Hypothalamus (tissue), 51 donors: Measurements from ENCODE around the gene CPT1B.
"Not testable (repeated sequence)": the region's sequence is repeated elsewhere in the genome, so short reads cannot be mapped to it uniquely, and the experiment has no call there.

Source experiments
- DNase-seq, 51 donors: peaks; one replicate each; lab custom pipeline; 2025; lab: John Stamatoyannopoulos, UW

CPT1B gene

DNA sequence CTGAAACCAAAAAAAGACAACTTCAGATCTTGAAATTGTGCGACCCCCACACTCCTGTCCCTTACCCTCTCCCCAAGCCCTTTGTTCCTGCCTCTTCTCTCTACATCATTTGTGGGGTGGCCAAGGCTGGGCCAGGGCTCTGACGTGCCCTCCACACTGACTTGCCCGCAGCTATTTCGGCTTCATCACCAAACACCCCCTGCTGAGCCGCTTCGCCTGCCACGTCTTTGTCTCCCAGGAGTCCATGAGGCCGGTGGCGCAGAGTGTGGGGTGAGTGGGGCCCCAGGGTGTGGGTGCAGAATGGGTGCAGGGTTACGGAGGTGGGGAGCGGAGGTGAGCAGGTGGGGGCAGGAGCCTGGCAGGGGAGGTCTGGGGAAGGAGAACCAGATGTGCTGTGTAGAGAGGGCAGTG lies 31.8 kb upstream of the CPT1B start:
- DNase-seq: no peak

DNA sequence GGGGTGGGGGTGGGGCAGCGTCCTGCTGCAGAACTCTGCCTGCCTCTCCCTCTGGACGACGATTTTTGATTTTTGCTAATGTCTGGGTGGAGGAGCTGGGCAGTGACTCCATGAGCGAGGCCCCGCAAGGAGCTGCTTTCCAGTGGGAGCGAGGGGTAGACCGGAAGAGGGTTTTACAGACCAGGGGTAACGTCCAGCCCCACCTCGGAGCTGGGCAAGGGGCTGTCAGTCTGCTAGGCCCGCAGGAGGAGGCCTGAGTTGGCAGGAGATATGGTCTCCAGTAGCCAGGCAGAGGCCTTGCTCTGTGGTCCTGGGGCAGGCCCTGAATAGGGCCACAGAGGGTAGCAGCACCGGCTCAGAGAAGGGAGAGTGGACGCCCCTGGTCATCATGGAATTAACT lies 31.4 kb upstream of the CPT1B start:
- DNase-seq: no peak

GRCh38 chr22:50608996-50609395 lies 30.8 kb upstream of the CPT1B start:
- DNase-seq: no peak

DNA sequence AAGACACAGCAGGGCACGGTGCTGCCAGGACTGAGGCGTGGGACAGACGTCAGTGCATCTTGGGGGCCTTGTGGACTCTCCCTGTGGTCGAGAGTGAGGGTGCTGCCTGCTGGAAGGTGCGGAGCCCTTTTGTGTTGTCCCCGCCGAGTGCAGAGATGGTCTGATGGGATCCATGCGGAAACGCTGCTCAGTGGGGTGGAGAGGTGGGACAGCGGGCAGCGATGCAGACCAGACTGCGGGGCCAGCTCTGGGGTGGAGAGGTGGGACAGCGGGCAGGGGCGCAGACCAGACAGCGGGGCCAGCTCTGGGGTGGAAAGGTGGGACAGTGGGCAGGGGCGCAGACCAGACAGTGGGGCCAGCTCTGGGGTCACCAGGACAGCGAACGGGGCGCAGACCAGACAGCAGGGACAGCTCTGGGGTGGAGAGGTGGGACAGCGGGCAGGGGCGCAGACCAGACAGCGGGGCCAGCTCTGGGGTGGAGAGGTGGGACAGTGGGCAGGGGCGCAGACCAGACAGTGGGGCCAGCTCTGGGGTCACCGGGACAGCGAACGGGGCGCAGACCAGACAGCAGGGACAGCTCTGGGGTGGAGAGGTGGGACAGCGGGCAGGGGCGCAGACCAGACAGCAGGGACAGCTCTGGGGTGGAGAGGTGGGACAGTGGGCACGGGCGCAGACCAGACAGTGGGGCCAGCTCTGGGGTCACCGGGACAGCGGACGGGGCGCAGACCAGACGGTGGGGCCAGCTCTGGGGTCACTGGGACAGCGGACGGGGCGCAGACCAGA lies 30.0 kb upstream of the CPT1B start:
- not testable (repeated sequence) for DNase-seq

GRCh38 chr22:50607659-50608020 lies 29.4 kb upstream of the CPT1B start:
- DNase-seq: no peak

DNA sequence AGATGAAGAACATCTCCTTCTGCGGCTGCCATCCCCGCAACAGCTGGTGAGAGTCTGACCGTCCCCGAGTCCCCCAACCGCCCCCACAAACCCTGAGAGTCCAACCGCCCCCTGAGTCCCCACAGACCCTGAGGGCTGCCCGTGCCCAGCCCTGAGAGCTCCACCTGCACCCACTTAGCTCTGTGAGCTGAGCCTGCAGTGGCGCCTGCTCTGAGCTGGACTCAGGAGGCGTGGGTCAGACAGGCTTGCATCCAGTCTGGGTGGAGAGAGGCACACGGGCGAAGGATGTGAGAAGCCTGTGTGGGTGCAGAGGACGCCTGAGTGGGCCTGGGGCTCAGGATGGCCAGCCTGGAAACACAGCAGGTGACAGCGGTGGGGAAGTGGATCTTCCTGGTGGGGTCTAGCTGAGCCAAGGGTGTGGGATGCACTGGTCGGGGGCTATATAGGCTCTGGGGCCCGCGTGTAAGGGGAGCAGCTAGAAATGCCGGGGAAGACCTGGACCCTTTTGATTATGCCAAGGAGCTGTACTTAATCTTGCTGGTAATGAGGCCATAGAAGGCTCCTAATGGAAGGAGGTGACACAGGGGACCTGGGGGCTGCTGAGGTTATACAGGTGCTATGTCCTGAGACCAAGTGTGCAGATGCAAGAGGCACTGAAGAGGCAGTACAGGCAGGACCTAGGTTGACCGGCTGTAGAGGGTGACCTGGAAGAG lies 28.9 kb upstream of the CPT1B start:
- DNase-seq: no peak

DNA sequence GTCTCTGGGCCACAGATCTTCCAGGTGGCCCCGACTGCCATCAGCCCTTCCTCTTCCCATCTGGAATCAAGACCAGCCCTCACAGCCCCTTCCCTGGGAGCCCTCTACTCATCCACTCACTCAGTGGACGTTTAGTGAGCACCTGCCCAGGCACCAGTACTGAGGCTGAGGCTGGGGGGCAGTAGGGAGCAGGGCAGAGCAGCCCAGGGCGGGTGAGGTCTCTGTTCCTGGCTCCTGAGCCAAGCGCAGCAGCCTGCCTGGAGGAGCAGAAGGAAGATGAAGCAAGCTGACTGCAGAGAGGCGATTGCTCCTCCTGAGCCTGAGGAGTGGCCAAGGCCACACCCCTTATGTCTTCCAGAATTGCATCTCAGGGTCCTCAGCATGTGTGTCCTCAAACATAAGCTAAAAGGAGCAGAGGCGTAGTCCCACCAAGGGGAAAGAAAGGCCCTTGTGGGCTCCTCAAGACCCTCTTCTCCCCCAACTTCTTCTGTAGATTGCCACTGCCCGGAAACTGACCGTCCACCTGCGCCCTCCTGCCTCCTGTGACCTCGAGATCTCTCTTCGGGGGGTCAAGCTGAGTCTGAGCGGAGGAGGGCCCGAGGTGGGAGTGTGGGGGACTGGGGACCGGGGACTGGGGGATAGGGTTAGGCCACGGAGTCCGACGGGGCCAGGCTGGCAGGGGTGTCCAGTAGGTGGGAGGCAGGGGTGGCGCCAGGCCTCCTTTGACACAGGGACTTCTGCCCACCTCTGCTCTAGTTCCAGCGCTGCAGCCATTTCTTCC lies 28.1 kb upstream of the CPT1B start:
- no peak for DNase-seq

- DNase-seq: no peak
These were observed 27.4 kb upstream of the CPT1B start for GRCh38 chr22:50605613-50606074.

GRCh38 chr22:50605002-50605612 lies 26.9 kb upstream of the CPT1B start:
- no peak for DNase-seq

DNA sequence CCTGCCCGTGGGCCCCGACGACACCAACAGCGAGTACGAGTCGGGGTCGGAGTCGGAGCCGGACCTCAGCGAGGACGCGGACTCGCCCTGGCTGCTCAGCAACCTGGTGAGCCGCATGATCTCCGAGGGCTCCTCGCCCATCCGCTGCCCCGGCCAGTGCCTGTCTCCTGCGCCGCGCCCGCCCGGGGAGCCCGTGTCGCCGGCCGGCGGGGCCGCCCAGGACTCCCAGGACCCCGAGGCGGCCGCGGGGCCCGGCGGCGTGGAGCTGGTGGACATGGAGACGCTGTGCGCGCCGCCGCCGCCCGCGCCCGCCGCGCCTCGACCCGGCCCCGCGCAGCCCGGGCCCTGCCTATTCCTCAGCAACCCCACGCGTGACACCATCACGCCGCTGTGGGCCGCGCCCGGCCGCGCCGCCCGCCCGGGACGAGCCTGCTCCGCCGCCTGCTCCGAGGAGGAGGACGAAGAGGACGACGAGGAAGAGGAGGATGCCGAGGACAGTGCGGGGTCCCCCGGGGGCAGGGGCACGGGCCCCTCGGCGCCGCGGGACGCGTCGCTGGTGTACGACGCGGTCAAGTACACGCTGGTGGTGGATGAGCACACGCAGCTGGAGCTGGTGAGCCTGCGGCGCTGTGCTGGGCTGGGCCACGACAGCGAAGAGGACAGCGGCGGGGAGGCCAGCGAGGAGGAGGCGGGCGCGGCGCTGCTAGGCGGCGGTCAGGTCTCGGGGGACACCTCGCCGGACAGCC lies 26.2 kb upstream of the CPT1B start:
- no peak for DNase-seq

DNA sequence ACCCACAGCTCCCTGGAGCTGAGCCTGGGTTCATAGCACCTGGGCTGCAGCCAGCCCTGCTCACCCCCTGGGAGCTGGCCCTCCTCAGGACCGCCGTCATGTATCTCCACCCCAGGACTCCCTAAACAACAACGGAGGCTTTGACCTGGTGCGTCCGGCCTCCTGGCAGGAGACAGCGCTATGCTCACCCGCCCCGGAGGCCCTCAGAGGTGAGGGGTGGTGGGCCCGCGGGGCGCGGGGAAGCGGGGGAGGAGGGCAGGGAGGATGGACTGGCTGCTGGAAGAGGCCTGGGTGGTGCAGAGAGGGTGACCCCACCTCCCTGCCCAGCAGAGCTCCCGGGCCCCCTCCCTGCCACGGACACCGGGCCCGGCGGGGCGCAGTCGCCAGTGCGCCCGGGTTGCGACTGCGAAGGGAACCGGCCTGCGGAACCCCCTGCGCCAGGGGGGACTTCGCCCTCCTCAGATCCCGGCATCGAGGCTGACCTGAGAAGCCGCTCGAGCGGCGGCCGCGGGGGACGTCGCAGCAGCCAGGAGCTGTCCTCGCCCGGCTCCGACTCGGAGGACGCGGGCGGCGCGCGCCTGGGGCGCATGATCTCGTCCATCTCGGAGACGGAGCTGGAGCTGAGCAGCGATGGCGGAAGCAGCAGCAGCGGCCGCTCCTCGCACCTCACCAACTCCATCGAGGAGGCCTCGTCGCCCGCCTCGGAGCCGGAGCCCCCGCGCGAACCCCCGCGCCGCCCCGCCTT lies 25.5 kb upstream of the CPT1B start:
- DNase-seq: no peak

DNA sequence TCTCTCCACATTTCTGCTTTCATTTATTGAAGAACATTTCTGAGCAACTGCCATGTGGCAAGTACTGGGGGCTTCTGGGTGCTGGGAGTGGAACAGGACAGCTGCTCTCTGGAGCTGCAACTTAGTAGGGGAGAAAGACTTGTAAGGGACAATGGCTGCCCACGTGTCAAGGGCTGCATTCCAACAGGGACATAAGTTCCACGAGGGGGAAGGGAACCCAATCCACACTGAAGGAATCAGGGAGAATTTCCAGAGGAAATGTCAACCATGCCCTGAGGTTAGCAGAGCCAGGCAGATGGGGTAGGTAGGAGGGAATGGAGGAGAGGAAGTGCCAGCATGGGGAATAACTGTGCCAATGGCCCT lies 24.1 kb upstream of the CPT1B start:
- no peak for DNase-seq

DNA sequence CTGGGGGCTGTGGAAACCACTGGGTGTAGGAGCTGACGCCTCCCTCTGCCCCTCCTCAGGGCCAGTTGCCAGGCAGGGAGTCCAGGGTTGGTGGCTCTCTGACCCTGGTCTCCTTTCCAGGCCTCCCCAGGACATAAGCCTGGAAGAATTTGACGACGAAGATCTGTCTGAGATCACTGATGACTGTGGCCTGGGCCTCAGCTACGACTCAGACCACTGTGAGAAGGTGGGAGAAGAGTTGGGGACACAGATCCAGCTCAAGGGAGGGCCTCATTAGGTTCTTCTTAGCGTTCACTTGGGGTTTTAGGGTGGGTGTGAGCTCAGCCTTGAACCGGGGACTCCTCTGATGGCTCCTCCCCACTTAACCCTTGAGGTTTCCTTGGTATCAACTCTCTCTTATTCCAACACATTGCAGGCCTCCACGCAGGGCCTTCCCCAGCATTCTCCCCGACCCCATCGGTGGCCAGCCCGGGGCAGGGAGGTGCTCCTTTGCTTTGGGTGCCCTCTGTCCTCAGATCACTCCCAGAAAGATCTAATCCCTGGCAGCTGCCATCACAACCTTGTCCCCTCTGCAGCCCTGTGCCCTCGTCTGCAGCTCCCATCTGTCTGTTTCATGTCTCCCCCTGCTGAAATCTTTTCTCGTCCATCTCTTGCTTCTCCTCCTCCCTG lies 23.6 kb upstream of the CPT1B start:
- no peak for DNase-seq

DNA sequence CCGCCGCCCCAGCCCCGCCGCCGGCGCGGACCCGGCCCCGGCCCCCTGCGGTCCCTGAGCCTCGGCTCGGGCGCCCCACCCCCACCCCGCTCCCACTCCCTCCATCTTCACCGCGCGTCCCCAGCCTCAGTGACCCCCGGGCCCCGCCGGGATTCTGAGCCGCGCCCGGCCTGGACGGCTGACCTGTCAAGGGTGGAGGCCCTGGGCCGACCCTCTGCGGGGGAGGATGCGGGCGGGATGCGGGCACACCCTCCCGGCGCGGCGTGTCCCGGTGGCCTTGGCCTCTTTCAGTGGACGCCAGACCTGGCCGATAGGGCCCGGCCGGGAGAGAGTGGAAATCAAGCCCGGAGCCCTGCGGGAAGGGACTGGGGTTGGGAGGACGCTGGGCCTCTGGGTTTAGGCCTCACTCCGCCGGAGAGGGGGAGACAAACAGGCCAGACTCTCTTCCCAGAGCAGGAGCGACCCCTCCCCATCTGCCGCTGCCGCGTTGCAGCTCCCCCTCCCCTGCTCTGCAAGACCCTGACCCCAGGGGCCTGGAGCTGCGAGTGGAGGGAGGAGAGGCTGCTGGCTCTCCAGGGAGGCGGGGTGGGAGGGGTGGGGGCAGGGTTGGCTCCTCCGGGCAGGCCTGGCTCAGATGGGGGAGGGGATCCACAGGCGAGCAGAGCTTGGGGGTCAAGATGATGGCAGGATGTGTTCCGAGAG lies 22.9 kb upstream of the CPT1B start:
- peak in 1 of 51 donors; percentile 37 for DNase-seq

DNA sequence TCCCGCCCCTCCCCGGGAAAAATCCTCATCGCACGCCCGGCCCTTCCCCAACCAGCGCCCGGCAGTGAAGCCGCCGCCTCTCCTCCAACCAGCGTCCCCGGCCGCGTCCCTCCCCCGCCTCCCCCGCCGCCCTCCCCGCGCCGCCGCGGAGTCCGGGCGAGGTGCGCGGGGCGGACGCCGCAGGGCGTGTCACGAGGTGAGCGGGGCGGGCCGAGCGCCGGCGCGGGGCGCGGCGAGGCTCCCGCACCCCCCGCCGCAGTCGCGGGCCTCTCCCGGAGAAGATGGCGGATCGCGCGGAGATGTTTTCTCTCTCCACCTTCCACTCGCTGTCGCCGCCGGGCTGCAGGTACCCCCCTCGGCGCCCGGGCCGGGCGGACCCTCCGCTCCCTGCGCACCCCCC lies 22.3 kb upstream of the CPT1B start, which contains the start of gene MAPK8IP2:
Gene MAPK8IP2, plus strand, starts transcription at position 256 of the 400 bp plus-strand sequence. Its CDS starts 26 bp downstream, at position 282.
- peak in 11 of 51 donors; percentile 27 to 50 (median 39) for DNase-seq

DNA sequence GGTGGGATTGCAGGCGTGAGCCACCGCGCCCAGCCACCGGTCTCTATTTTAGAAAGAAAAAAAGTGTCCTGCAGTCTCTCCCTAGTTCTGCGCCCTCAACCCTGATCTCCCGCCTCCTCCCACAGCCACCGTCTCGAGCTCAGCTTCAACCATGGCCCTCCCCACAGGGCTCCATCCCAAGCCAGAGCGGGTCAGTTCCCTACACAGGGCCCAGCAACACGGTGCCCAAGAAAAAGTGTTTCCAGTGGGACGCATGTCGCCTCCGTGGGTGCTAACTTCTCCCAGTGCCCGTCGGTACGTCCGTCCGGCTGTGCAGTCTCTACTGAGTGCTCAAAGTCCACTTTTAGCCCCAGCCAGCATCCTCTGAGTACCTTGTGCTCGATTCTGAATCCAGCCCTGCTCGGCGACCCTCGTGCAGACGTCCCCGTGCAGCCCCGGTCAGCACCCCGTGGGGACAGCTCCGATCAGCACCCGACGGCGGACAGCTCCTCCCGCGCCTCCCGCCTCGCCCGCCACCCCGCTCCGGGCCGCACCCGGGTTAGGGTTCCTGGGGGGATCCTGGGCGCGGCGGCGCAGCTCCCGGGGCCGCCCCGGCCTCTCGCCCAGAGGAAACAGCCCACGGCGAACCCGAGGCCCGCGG lies 21.7 kb upstream of the CPT1B start:
- DNase-seq: peak in 14 of 51 donors; percentile 19 to 61 (median 36)

- no peak for DNase-seq
These were observed 18.9 kb upstream of the CPT1B start for GRCh38 chr22:50597097-50597496.

- no peak for DNase-seq
These were observed 17.0 kb upstream of the CPT1B start for GRCh38 chr22:50595189-50595588.
